ENCODE results near the gene DTX4. TPM values are rescaled to one million over a fixed set of nuclear protein-coding genes. Genes with fewer than 3 reads are reported as not detected.

Gene DTX4
- total and polyA plus RNA-seq, 4 donors = 27.8 to 108 (median 66.0) TPM

DNA sequence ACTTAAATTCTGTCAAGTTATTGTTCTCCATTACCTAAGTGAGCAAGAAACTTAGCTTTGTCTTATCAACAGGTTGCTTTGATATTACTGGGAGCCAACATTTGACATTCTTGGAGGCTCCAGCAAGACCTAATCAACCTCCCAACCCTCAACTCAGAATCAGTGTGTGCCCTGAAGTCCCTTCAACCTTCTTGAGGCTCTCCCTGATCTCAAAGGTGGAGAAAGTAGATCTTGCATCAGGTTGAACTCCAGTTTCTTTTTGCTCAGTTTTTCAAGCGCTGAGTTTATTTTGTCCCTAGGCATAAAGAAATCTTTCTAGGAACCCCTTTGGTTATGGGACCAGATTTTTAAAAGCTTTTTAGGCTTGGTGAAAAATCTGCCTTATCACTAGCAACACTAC, 27.8 kb upstream of the DTX4 start:
- peaks cover 11% of the 10 kb centered on the region for H3K4me1 ChIP-seq (ENCODE audit: control insufficient read depth, insufficient read depth, low read length)
- no peak for DNase-seq (ENCODE audit: low read depth in 4 of 6, low spot score in 6 of 6)
- no peaks in the 10 kb centered on the region for H3K27me3 ChIP-seq (ENCODE audit: control insufficient read depth, insufficient read depth, low read length)
- no peaks in the 10 kb centered on the region for H3K9me3 ChIP-seq (ENCODE audit: control insufficient read depth, insufficient read depth, low read length)
- peak overlapping the region; percentile 40 for H3K4me3 ChIP-seq (ENCODE audit: low read depth, low read length)
- H3K36me3 ChIP-seq (ENCODE audit: control insufficient read depth, insufficient read depth, low read length) = peaks cover 2% of the 10 kb centered on the region
- WGBS (ENCODE audit: insufficient coverage) = no CpG with 5 or more reads among the region's 1 CpG
- H3K27ac ChIP-seq (ENCODE audit: low read depth, low read length) = peak overlapping the region; percentile 99

GRCh38 chr11:59144579-59145345, 27.2 kb upstream of the DTX4 start:
- Histone ChIP-seq H3K27me3 (ENCODE audit: control insufficient read depth, insufficient read depth, low read length) (no peaks in the 10 kb centered on the region), H3K4me3 (ENCODE audit: low read depth, low read length) (peak overlapping the region; percentile 40), H3K9me3 (ENCODE audit: control insufficient read depth, insufficient read depth, low read length) (no peaks in the 10 kb centered on the region), H3K36me3 (ENCODE audit: control insufficient read depth, insufficient read depth, low read length) (peaks cover 2% of the 10 kb centered on the region), H3K4me1 (ENCODE audit: control insufficient read depth, insufficient read depth, low read length) (peaks cover 11% of the 10 kb centered on the region), H3K27ac (ENCODE audit: low read depth, low read length) (peak overlapping the region; percentile 99)
- 4% methylated on average over 39 of the region's 39 CpGs for WGBS (ENCODE audit: insufficient coverage)
- peak in 3 of 6 donors; percentile 29 to 90 (median 85) for DNase-seq (ENCODE audit: low read depth in 4 of 6, low spot score in 6 of 6)

DNA sequence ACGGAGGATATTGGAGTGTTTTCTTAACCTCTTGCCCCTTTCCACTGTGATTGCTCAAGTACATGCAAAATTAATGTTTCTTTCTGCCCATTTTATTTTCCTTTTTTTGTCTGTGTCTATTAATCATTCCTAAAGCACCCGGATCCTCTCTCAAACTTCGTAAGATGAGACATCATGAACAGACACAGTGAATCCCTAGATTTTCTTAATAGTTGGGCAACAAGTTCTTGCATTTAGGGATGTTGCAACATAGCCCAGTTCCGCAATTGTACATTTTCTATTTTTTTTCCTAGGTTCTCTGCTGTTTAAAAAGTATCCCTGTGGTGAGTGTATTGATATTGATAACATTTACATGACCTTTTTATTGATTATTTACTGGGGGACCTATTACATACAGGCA, 26.4 kb upstream of the DTX4 start:
- Histone ChIP-seq H3K4me1 (ENCODE audit: control insufficient read depth, insufficient read depth, low read length) (peaks cover 11% of the 10 kb centered on the region), H3K27me3 (ENCODE audit: control insufficient read depth, insufficient read depth, low read length) (no peaks in the 10 kb centered on the region), H3K27ac (ENCODE audit: low read depth, low read length) (no peak overlapping the region), H3K9me3 (ENCODE audit: control insufficient read depth, insufficient read depth, low read length) (no peaks in the 10 kb centered on the region), H3K36me3 (ENCODE audit: control insufficient read depth, insufficient read depth, low read length) (peaks cover 2% of the 10 kb centered on the region), H3K4me3 (ENCODE audit: low read depth, low read length) (peak overlapping the region; percentile 40)
- no CpG with 5 or more reads among the region's 4 CpGs for WGBS (ENCODE audit: insufficient coverage)
- no peak for DNase-seq (ENCODE audit: low read depth in 4 of 6, low spot score in 6 of 6)

DNA sequence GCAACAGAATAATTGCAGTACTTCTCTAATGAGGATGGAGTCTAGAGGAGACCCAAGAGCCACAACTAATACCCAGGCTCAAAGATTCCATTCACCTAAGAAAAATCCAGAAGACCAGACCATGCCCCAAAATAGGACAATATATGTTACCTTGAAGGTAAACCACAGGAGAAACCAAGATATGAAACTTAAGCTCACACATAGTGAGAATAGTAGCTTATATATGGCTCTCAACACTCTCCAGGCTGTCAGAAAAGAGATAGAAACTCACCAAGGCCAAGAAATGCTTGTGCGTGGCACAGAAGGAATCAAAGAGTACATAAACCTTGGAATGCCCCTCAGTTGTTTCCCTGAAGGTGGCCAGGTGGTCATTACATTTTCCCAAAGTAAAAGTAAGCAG, 20.2 kb upstream of the DTX4 start:
- Histone ChIP-seq H3K4me3 (ENCODE audit: low read depth, low read length) (no peak overlapping the region), H3K27me3 (ENCODE audit: control insufficient read depth, insufficient read depth, low read length) (no peaks in the 10 kb centered on the region), H3K4me1 (ENCODE audit: control insufficient read depth, insufficient read depth, low read length) (no peaks in the 10 kb centered on the region), H3K36me3 (ENCODE audit: control insufficient read depth, insufficient read depth, low read length) (no peaks in the 10 kb centered on the region), H3K27ac (ENCODE audit: low read depth, low read length) (no peak overlapping the region), H3K9me3 (ENCODE audit: control insufficient read depth, insufficient read depth, low read length) (no peaks in the 10 kb centered on the region)
- 100% methylated on average over 1 of the region's 1 CpG for WGBS (ENCODE audit: insufficient coverage)
- DNase-seq (ENCODE audit: low read depth in 4 of 6, low spot score in 6 of 6) = no peak

- Histone ChIP-seq H3K36me3 (ENCODE audit: control insufficient read depth, insufficient read depth, low read length) (no peaks in the 10 kb centered on the region), H3K4me3 (ENCODE audit: low read depth, low read length) (no peak overlapping the region), H3K27ac (ENCODE audit: low read depth, low read length) (no peak overlapping the region), H3K9me3 (ENCODE audit: control insufficient read depth, insufficient read depth, low read length) (no peaks in the 10 kb centered on the region), H3K27me3 (ENCODE audit: control insufficient read depth, insufficient read depth, low read length) (no peaks in the 10 kb centered on the region), H3K4me1 (ENCODE audit: control insufficient read depth, insufficient read depth, low read length) (no peaks in the 10 kb centered on the region)
- 96% methylated on average over 8 of the region's 8 CpGs for WGBS (ENCODE audit: insufficient coverage)
- DNase-seq (ENCODE audit: low read depth in 4 of 6, low spot score in 6 of 6) = no peak
These were observed 19.5 kb upstream of the DTX4 start for GRCh38 chr11:59152312-59152951.

GRCh38 chr11:59154610-59155009, 17.3 kb upstream of the DTX4 start:
- Histone ChIP-seq H3K27me3 (ENCODE audit: control insufficient read depth, insufficient read depth, low read length) (no peaks in the 10 kb centered on the region), H3K4me1 (ENCODE audit: control insufficient read depth, insufficient read depth, low read length) (no peaks in the 10 kb centered on the region), H3K9me3 (ENCODE audit: control insufficient read depth, insufficient read depth, low read length) (no peaks in the 10 kb centered on the region), H3K4me3 (ENCODE audit: low read depth, low read length) (no peak overlapping the region), H3K27ac (ENCODE audit: low read depth, low read length) (no peak overlapping the region), H3K36me3 (ENCODE audit: control insufficient read depth, insufficient read depth, low read length) (no peaks in the 10 kb centered on the region)
- WGBS (ENCODE audit: insufficient coverage) = 86% methylated on average over 4 of the region's 5 CpGs
- no peak for DNase-seq (ENCODE audit: low read depth in 4 of 6, low spot score in 6 of 6)

DNA sequence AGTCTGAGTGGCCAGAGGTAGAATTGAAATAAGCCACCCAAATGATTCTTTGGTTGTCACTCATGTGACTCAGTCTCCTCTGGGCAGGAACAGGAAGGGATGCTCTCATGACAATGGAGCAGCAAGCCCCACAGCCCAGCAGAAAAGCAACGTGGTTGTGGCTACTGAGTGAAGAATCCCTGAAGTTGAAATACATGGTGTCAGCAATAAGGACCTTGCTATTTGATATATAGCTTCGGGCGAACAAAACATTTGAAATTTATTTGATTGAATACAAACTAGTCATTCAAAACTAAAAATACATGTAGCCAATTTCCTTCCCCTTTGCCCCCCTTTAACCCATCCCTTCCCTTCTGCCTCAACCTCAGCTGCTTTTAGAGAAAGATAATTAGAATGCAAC, 14.5 kb upstream of the DTX4 start:
- 67% methylated on average over 1 of the region's 3 CpGs for WGBS (ENCODE audit: insufficient coverage)

DNA sequence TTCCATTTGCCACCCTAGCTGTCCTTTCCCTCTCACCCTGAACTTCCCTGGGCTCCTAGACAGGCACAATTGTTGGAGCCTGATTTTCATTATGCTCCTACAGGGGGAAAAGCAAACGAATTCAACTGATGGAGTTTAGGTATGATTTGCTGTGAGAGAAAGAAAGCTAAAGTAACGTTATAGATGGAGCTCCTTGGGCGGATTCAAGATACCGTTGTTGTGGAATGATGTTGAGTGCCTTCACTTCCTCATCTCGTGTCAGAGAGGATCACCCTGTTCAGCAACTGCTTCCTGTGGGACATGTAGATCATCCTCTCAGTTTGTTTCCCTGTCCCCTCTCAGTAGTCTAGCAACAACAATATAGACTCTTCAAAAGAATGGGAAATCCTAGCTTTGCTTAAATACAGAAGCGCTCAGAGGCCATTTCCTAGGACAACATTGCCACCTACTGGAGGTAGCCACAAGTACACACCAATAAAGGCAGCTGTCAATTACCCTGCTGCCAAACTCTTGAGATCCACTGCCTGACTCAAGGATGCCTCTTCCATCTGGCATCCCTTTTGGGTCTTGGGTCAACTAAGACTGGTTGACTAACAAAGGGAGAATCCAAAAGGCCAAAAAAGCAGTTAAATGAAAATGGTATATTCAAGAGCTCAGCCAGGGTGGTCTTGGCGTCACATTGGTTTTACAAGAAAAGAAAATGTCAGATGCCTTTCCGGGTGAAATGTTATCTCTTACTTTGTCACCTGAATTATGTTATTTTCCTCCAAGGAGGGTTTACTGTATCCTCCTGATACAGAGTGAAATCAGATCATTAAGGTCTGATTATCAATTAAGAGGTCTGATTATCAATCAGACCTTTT, 13.5 kb upstream of the DTX4 start:
- Histone ChIP-seq H3K4me3 (ENCODE audit: low read depth, low read length) (no peak overlapping the region), H3K36me3 (ENCODE audit: control insufficient read depth, insufficient read depth, low read length) (no peaks in the 10 kb centered on the region), H3K4me1 (ENCODE audit: control insufficient read depth, insufficient read depth, low read length) (no peaks in the 10 kb centered on the region), H3K27ac (ENCODE audit: low read depth, low read length) (no peak overlapping the region), H3K9me3 (ENCODE audit: control insufficient read depth, insufficient read depth, low read length) (no peaks in the 10 kb centered on the region), H3K27me3 (ENCODE audit: control insufficient read depth, insufficient read depth, low read length) (no peaks in the 10 kb centered on the region)
- WGBS (ENCODE audit: insufficient coverage) = 27% methylated on average over 5 of the region's 8 CpGs
- peak in 3 of 6 donors; percentile 52 to 94 (median 90) for DNase-seq (ENCODE audit: low read depth in 4 of 6, low spot score in 6 of 6)

More for the DNA sequence above, 14.5 kb upstream of the DTX4 start:
- no peaks in the 10 kb centered on the region for H3K36me3 ChIP-seq (ENCODE audit: control insufficient read depth, insufficient read depth, low read length)
- H3K4me3 ChIP-seq (ENCODE audit: low read depth, low read length) = no peak overlapping the region
- H3K9me3 ChIP-seq (ENCODE audit: control insufficient read depth, insufficient read depth, low read length) = no peaks in the 10 kb centered on the region
- H3K4me1 ChIP-seq (ENCODE audit: control insufficient read depth, insufficient read depth, low read length) = no peaks in the 10 kb centered on the region
- H3K27ac ChIP-seq (ENCODE audit: low read depth, low read length) = no peak overlapping the region
- H3K27me3 ChIP-seq (ENCODE audit: control insufficient read depth, insufficient read depth, low read length) = no peaks in the 10 kb centered on the region
- no peak for DNase-seq (ENCODE audit: low read depth in 4 of 6, low spot score in 6 of 6)

GRCh38 chr11:59164028-59164427, 7.9 kb upstream of the DTX4 start:
- 67% methylated on average over 1 of the region's 3 CpGs for WGBS (ENCODE audit: insufficient coverage)
- Histone ChIP-seq H3K36me3 (ENCODE audit: control insufficient read depth, insufficient read depth, low read length) (no peaks in the 10 kb centered on the region), H3K4me1 (ENCODE audit: control insufficient read depth, insufficient read depth, low read length) (no peaks in the 10 kb centered on the region), H3K27me3 (ENCODE audit: control insufficient read depth, insufficient read depth, low read length) (no peaks in the 10 kb centered on the region), H3K27ac (ENCODE audit: low read depth, low read length) (no peak overlapping the region), H3K9me3 (ENCODE audit: control insufficient read depth, insufficient read depth, low read length) (no peaks in the 10 kb centered on the region), H3K4me3 (ENCODE audit: low read depth, low read length) (no peak overlapping the region)
- no peak for DNase-seq (ENCODE audit: low read depth in 4 of 6, low spot score in 6 of 6)
